IMR-90 (cell line): ENCODE results near the gene CHRNA3. TPM values are rescaled to one million over a fixed set of nuclear protein-coding genes. Genes with fewer than 3 reads are reported as not detected.

Experiments
- ATAC-seq: fragments of 200-7000 bp; cut with Tn5 transposase; 2 replicates; pipeline ENCODE4 v1.9.1; 2020; ENCODE audit warnings: low read depth, mild to moderate bottlenecking, moderate library complexity
- BruUV-seq: library from RNA; stranded (reverse); fragments of 400-500 nt; replicated peaks from 2 replicates; lab custom pipeline; 2021; lab: Mats Ljungman, UMichigan
- CTCF ChIA-PET: fragments of 300-600 bp; formaldehyde crosslinking; extraction: SDS; loops from one replicate; lab custom pipeline; 2021; ENCODE audit warnings: antibody characterized with exemption; lab: Yijun Ruan, JAX
- POLR2A ChIA-PET: fragments of 300-600 bp; sonication (Branson Sonifier 250); formaldehyde crosslinking; loops from one replicate; lab custom pipeline; 2022; ENCODE audit warnings: antibody characterized with exemption; ENCODE audit not compliant: unreplicated experiment; lab: Charles Lee
- DNase-seq: peaks from one replicate; pipeline ENCODE4 v3.0.0; 2013
- H2AFZ ChIP-seq: replicated peaks from 2 replicates; pipeline ENCODE3; 2013; ENCODE audit warnings: low read length, mild to moderate bottlenecking; ENCODE audit not compliant: poor library complexity
- H2AK5ac ChIP-seq: 2 replicates; pipeline ENCODE4 v1.6.1; 2013; ENCODE audit warnings: low read depth, low read length, inconsistent platforms
- H2AK9ac ChIP-seq: replicated peaks from 2 replicates; pipeline ENCODE3; 2013; ENCODE audit warnings: mild to moderate bottlenecking, low read depth, low read length, moderate library complexity; ENCODE audit not compliant: poor library complexity
- H2BK120ac ChIP-seq: 2 replicates; pipeline ENCODE4 v1.6.1; 2013; ENCODE audit warnings: low read depth, low read length, inconsistent platforms
- H2BK15ac ChIP-seq: 3 replicates; pipeline ENCODE4 v1.6.1; 2013; ENCODE audit warnings: low read depth, low read length, inconsistent platforms
- H2BK20ac ChIP-seq: 2 replicates; pipeline ENCODE4 v1.6.1; 2013; ENCODE audit warnings: low read depth, mild to moderate bottlenecking, inconsistent platforms, low read length, moderate library complexity
- H2BK5ac ChIP-seq: 2 replicates; pipeline ENCODE4 v1.6.1; 2013; ENCODE audit warnings: mild to moderate bottlenecking, low read depth, low read length, inconsistent platforms; ENCODE audit not compliant: poor library complexity, severe bottlenecking
- H3K14ac ChIP-seq: replicated peaks from 2 replicates; pipeline ENCODE4 v1.6.1; 2013; ENCODE audit warnings: low read depth, low read length, inconsistent platforms
- H3K18ac ChIP-seq: 2 replicates; pipeline ENCODE4 v1.6.1; 2013; ENCODE audit warnings: low read depth, low read length, control low read depth
- H3K23ac ChIP-seq: 2 replicates; pipeline ENCODE4 v1.6.1; 2013; ENCODE audit warnings: low read depth, low read length, inconsistent platforms
- H3K27ac ChIP-seq: 2 replicates; pipeline ENCODE4 v1.5.1; 2013; ENCODE audit warnings: mild to moderate bottlenecking, control low read depth, low read length; ENCODE audit not compliant: insufficient read depth
- H3K27me3 ChIP-seq: 2 replicates; pipeline ENCODE4 v1.6.1; 2013; ENCODE audit warnings: low read length; ENCODE audit not compliant: control insufficient read depth, insufficient read depth
- H3K36me3 ChIP-seq: 2 replicates; pipeline ENCODE4 v1.6.1; 2013; ENCODE audit warnings: low read length, mixed read lengths; ENCODE audit not compliant: control insufficient read depth, insufficient read depth
- H3K4ac ChIP-seq: 2 replicates; pipeline ENCODE4 v1.6.1; 2013; ENCODE audit warnings: low read depth, low read length, inconsistent platforms
- H3K4me1 ChIP-seq: 2 replicates; pipeline ENCODE4 v1.6.1; 2013; ENCODE audit warnings: low read length, mixed read lengths; ENCODE audit not compliant: control insufficient read depth, insufficient read depth
- H3K4me2 ChIP-seq: 2 replicates; pipeline ENCODE4 v1.6.1; 2013; ENCODE audit warnings: low read depth, mild to moderate bottlenecking, control low read depth, low read length, moderate library complexity
- H3K4me3 ChIP-seq: 2 replicates; pipeline ENCODE4 v1.5.1; 2013; ENCODE audit warnings: low read depth, mild to moderate bottlenecking, control low read depth, low read length, moderate library complexity; ENCODE audit not compliant: insufficient read depth
- H3K56ac ChIP-seq: 2 replicates; pipeline ENCODE4 v1.6.1; 2013; ENCODE audit warnings: low read length, inconsistent platforms; ENCODE audit not compliant: insufficient read depth; ENCODE audit errors: extremely low read depth
- H3K79me1 ChIP-seq, 2 experiments: 2 replicates each; pipeline ENCODE4 v1.6.1; 2013; ENCODE audit warnings: low read length in 2 of 2, inconsistent platforms in 1 of 2, low read depth in 1 of 2
- H3K9ac ChIP-seq: 2 replicates; pipeline ENCODE4 v1.6.1; 2013; ENCODE audit warnings: low read depth, low read length, control low read depth
- H3K9me1 ChIP-seq: 2 replicates; pipeline ENCODE4 v1.6.1; 2013; ENCODE audit warnings: low read length, inconsistent platforms; ENCODE audit not compliant: insufficient read depth
- H3K9me3 ChIP-seq: 2 replicates; pipeline ENCODE4 v1.6.1; 2013; ENCODE audit warnings: low read length; ENCODE audit not compliant: control insufficient read depth, insufficient read depth
- H4K20me1 ChIP-seq: 2 replicates; pipeline ENCODE4 v1.6.1; 2013; ENCODE audit warnings: low read length, inconsistent platforms; ENCODE audit not compliant: insufficient read depth
- H4K5ac ChIP-seq: 2 replicates; pipeline ENCODE4 v1.6.1; 2013; ENCODE audit warnings: mild to moderate bottlenecking, low read depth, low read length, control low read depth
- H4K8ac ChIP-seq, 2 experiments: 2 replicates each; pipeline ENCODE4 v1.6.1; 2013; ENCODE audit warnings: low read depth in 2 of 2, low read length in 2 of 2, control low read depth in 1 of 2, inconsistent platforms in 1 of 2
- H4K91ac ChIP-seq: 2 replicates; pipeline ENCODE4 v1.6.1; 2013; ENCODE audit warnings: low read depth, low read length, inconsistent platforms; ENCODE audit not compliant: insufficient read depth
- CTCF ChIP-seq: conservative IDR thresholded peaks from 2 replicates; pipeline ENCODE4 v1.5.1; 2012; ENCODE audit warnings: mild to moderate bottlenecking, low read depth, low read length, improper control_type of control experiment
- WGBS, 2 experiments: methylation state at CpG; one replicate each; pipeline versions ENCODE4 v1.1.5 to v1.1.7; 2013; ENCODE audit warnings: missing lambda C conversion rate in 2 of 2; ENCODE audit not compliant: insufficient read length in 1 of 2; ENCODE audit errors: extremely low coverage in 2 of 2; 5-methylcytosine and 5-hydroxymethylcytosine counted together
- dilution Hi-C: fragments of 300-500 bp; cut with HindIII; formaldehyde crosslinking; loops from one replicate; pipeline ENCODE4 v1.14.3; 2018; ENCODE audit warnings: low sequenced_read_pairs; ENCODE audit not compliant: unreplicated experiment
- in situ Hi-C: fragments of 300-500 bp; cut with MboI; formaldehyde crosslinking; loops from 3 replicates; pipeline ENCODE4 v1.14.3; 2019; ENCODE audit warnings: low sequenced_read_pairs, inconsistent platforms, mixed read lengths
- intact Hi-C: fragments of 100-400 bp; cut with micrococcal nuclease; formaldehyde crosslinking; loops from 2 replicates; pipeline ENCODE4 v1.10.0; 2022
- polyA plus RNA-seq, 3 experiments: library from polyadenylated mRNA; depleted of rRNA; stranded (reverse); fragments of >200 nt; gene quantifications; 2 replicates each; pipeline ENCODE4 v1.2.3, GENCODE V29; 2012; ENCODE audit warnings: low replicate concordance in 1 of 3
- total RNA-seq: library from RNA; depleted of rRNA; stranded (reverse); fragments of >200 nt; gene quantifications from 2 replicates; pipeline ENCODE4 v1.2.3, GENCODE V29; 2012

The CHRNA3 gene
- total and polyA plus RNA-seq, 2 of the 4 experiments (the other 2 are of a cell fraction) = not detected

GRCh38 chr15:78617076-78617475 is 3.7 kb downstream of the CHRNA3 start:
- H3K36me3 ChIP-seq = no peaks in the 10 kb centered on the region
- no peak overlapping the region for H2BK5ac ChIP-seq
- no peak overlapping the region for H2AK5ac ChIP-seq
- peak overlapping the region; percentile 28 for H2AK9ac ChIP-seq
- BruUV-seq = no TSS peak
- no peak overlapping the region for H3K4ac ChIP-seq
- H3K9ac ChIP-seq = no peak overlapping the region
- H3K79me1 ChIP-seq = no peaks in the 10 kb centered on the region
- H3K56ac ChIP-seq = no peak overlapping the region
- H3K27ac ChIP-seq = no peak overlapping the region
- H3K9me3 ChIP-seq = no peaks in the 10 kb centered on the region
- CTCF ChIA-PET = no interaction called here
- H3K9me1 ChIP-seq = no peaks in the 10 kb centered on the region
- no peak overlapping the region for H3K18ac ChIP-seq
- POLR2A ChIA-PET = no interaction called here
- H3K27me3 ChIP-seq = peaks cover 34% of the 10 kb centered on the region
- H4K8ac ChIP-seq = no peak overlapping the region
- no peak overlapping the region for H4K91ac ChIP-seq
- intact Hi-C loops = loop anchor here (10.0 kb wide), 1 partner anchor 268 kb away; no protein-coding TSS in a partner anchor
- H2BK15ac ChIP-seq = no peak overlapping the region
- no peak overlapping the region for H2BK120ac ChIP-seq
- 60% methylated on average over 1 of the region's 7 CpGs; no CpG with 5 or more reads in 1 of the 2 experiments for WGBS, 2 experiments
- H3K4me3 ChIP-seq = no peak overlapping the region
- H2BK20ac ChIP-seq = no peak overlapping the region
- DNase-seq (no peak), ATAC-seq (no peak)
- H3K4me1 ChIP-seq = no peaks in the 10 kb centered on the region
- TF ChIP-seq CTCF = no peak
- H4K20me1 ChIP-seq = peaks cover 6% of the 10 kb centered on the region
- H4K5ac ChIP-seq = no peak overlapping the region
- in situ Hi-C loops = loop anchor here (5.0 kb wide), 1 partner anchor 90 kb away; no protein-coding TSS in a partner anchor
- no peak overlapping the region for H3K23ac ChIP-seq
- H2AFZ ChIP-seq = no peak overlapping the region
- dilution Hi-C loops = no loop called here
- H3K4me2 ChIP-seq = no peak overlapping the region
- H3K14ac ChIP-seq = no peak overlapping the region
